ENCODE data around the gene TIAM2. TPM values are rescaled to one million over a fixed set of nuclear protein-coding genes. Genes with fewer than 3 reads are reported as not detected.

The TIAM2 gene
- total and polyA plus RNA-seq, 7 donors: 3.4 to 20.3 (median 10.0) TPM

GRCh38 chr6:155033021-155033791 lies 38.1 kb downstream of the TIAM2 start:
- Histone ChIP-seq H3K4me3 (no peak overlapping the region), H3K9me3 (no peaks in the 10 kb centered on the region), H3K4me1 (no peaks in the 10 kb centered on the region), H3K27me3 (ENCODE audit: insufficient read depth in 3 of 3, low read length in 2 of 3) (no peaks in the 10 kb centered on the region), H3K36me3 (ENCODE audit: insufficient read depth in 1 of 2, low read depth in 1 of 2) (no peaks in the 10 kb centered on the region), H3K27ac (no peak overlapping the region)
- TF ChIP-seq CTCF (IDR thresholded peaks at IDR 0.05): no peak
- no peak for DNase-seq
- 91 to 96% (median 94%) methylated on average over 13 of the region's 13 CpGs for WGBS, 3 donors
- intact Hi-C loops (cut with DNase I): no loop called here
- no peak for ATAC-seq

- no peak for TF ChIP-seq CTCF (IDR thresholded peaks at IDR 0.05)
- no peaks in the 10 kb centered on the region for H3K36me3 ChIP-seq (ENCODE audit: insufficient read depth in 1 of 2, low read depth in 1 of 2)
- no peaks in the 10 kb centered on the region for H3K27me3 ChIP-seq (ENCODE audit: insufficient read depth in 3 of 3, low read length in 2 of 3)
- H3K4me1 ChIP-seq: no peaks in the 10 kb centered on the region
- ATAC-seq (no peak), DNase-seq (no peak)
- no peaks in the 10 kb centered on the region for H3K9me3 ChIP-seq
- WGBS, 3 donors: 71 to 83% (median 79%) methylated on average over 8 of the region's 8 CpGs
- H3K4me3 ChIP-seq: no peak overlapping the region
- intact Hi-C loops (cut with DNase I): no loop called here
- H3K27ac ChIP-seq: no peak overlapping the region
These were observed 41.8 kb downstream of the TIAM2 start for GRCh38 chr6:155036907-155037306.

- H3K27me3 ChIP-seq (ENCODE audit: insufficient read depth in 3 of 3, low read length in 2 of 3): no peaks in the 10 kb centered on the region
- intact Hi-C loops (cut with DNase I): no loop called here
- no peaks in the 10 kb centered on the region for H3K36me3 ChIP-seq (ENCODE audit: insufficient read depth in 1 of 2, low read depth in 1 of 2)
- no peak for DNase-seq
- no peaks in the 10 kb centered on the region for H3K4me1 ChIP-seq
- no peak overlapping the region for H3K4me3 ChIP-seq
- no peak overlapping the region for H3K27ac ChIP-seq
- ATAC-seq: no peak
- WGBS, 3 donors: 98 to 99% (median 99%) methylated on average over 4 of the region's 4 CpGs
- no peak for TF ChIP-seq CTCF (IDR thresholded peaks at IDR 0.05)
- H3K9me3 ChIP-seq: no peaks in the 10 kb centered on the region
These were observed 43.0 kb downstream of the TIAM2 start for GRCh38 chr6:155038104-155038503.

- no peak for ATAC-seq
- intact Hi-C loops (cut with DNase I): no loop called here
- no peak for TF ChIP-seq CTCF (IDR thresholded peaks at IDR 0.05)
- DNase-seq: no peak
- H3K27ac ChIP-seq: no peak overlapping the region
- WGBS, 3 donors: 95 to 97% (median 97%) methylated on average over 2 of the region's 2 CpGs
- H3K27me3 ChIP-seq (ENCODE audit: insufficient read depth in 3 of 3, low read length in 2 of 3): no peaks in the 10 kb centered on the region
- H3K36me3 ChIP-seq (ENCODE audit: insufficient read depth in 1 of 2, low read depth in 1 of 2): no peaks in the 10 kb centered on the region
- H3K4me1 ChIP-seq: no peaks in the 10 kb centered on the region
- H3K9me3 ChIP-seq: no peaks in the 10 kb centered on the region
- no peak overlapping the region for H3K4me3 ChIP-seq
These were observed 43.4 kb downstream of the TIAM2 start for GRCh38 chr6:155038527-155038926.

GRCh38 chr6:155039618-155040017 lies 44.5 kb downstream of the TIAM2 start:
- H3K9me3 ChIP-seq: no peaks in the 10 kb centered on the region
- no peaks in the 10 kb centered on the region for H3K36me3 ChIP-seq (ENCODE audit: insufficient read depth in 1 of 2, low read depth in 1 of 2)
- TF ChIP-seq CTCF (IDR thresholded peaks at IDR 0.05): no peak
- no peak overlapping the region for H3K27ac ChIP-seq
- ATAC-seq (no peak), DNase-seq (no peak)
- H3K4me1 ChIP-seq: no peaks in the 10 kb centered on the region
- no peak overlapping the region for H3K4me3 ChIP-seq
- H3K27me3 ChIP-seq (ENCODE audit: insufficient read depth in 3 of 3, low read length in 2 of 3): no peaks in the 10 kb centered on the region
- 94 to 97% (median 95%) methylated on average over 3 of the region's 3 CpGs for WGBS, 3 donors
- intact Hi-C loops (cut with DNase I): no loop called here
